ENCODE results near the gene ROM1.
"Not testable (repeated sequence)": the region's sequence is repeated elsewhere in the genome, so short reads cannot be mapped to it uniquely, and the experiment has no call there.

Gene ROM1

GRCh38 chr11:62612366-62613290 lies at the start of gene ROM1, which contains the start of gene EML3:
Gene ROM1, plus strand, starts transcription at chr11:62613257. Its CDS starts 25 bp downstream, at chr11:62613282.
Gene EML3, minus strand, starts transcription at chr11:62612775. Its CDS starts 318 bp downstream, at chr11:62612457.
- DNase-seq, result peak; percentile 30

- DNase-seq, result no peak
Measured at GRCh38 chr11:62565100-62565802, 47.8 kb upstream of the ROM1 start.

GRCh38 chr11:62566247-62566646 lies 46.8 kb upstream of the ROM1 start:
- no peak for DNase-seq

GRCh38 chr11:62567018-62567633 lies 45.9 kb upstream of the ROM1 start:
- no peak for DNase-seq

- DNase-seq, result no peak
Measured at GRCh38 chr11:62569611-62570010, 43.4 kb upstream of the ROM1 start.

- not testable (repeated sequence) for DNase-seq
Measured at GRCh38 chr11:62570903-62571302, 42.2 kb upstream of the ROM1 start.

- not testable (repeated sequence) for DNase-seq
Measured at GRCh38 chr11:62571493-62571892, 41.6 kb upstream of the ROM1 start.

- DNase-seq, result no peak
Measured at GRCh38 chr11:62572431-62572830, 40.6 kb upstream of the ROM1 start.

GRCh38 chr11:62573006-62573591 lies 40.0 kb upstream of the ROM1 start:
- DNase-seq, result no peak

- DNase-seq, result peak; percentile 97
Measured at GRCh38 chr11:62573592-62574362, 39.3 kb upstream of the ROM1 start, which contains the start of gene EEF1G. Gene EEF1G, minus strand, starts transcription at chr11:62573891. Its CDS starts 49 bp downstream, at chr11:62573842.

- DNase-seq, result no peak
Measured at GRCh38 chr11:62574363-62575071, 38.5 kb upstream of the ROM1 start.

- no peak for DNase-seq
Measured at GRCh38 chr11:62575156-62575555, 37.9 kb upstream of the ROM1 start.

GRCh38 chr11:62575837-62576236 lies 37.2 kb upstream of the ROM1 start:
- no peak for DNase-seq

- no peak for DNase-seq
Measured at GRCh38 chr11:62577046-62577714, 35.9 kb upstream of the ROM1 start.

GRCh38 chr11:62578541-62578940 lies 34.5 kb upstream of the ROM1 start:
- no peak for DNase-seq

GRCh38 chr11:62579252-62579651 lies 33.8 kb upstream of the ROM1 start:
- DNase-seq, result no peak

- DNase-seq, result no peak
Measured at GRCh38 chr11:62580959-62581715, 31.9 kb upstream of the ROM1 start.

GRCh38 chr11:62581735-62582134 lies 31.3 kb upstream of the ROM1 start:
- not testable (repeated sequence) for DNase-seq

- not testable (repeated sequence) for DNase-seq
Measured at GRCh38 chr11:62585356-62585755, 27.7 kb upstream of the ROM1 start.

Data from DMS 273 treated with DMSO at 0.1 percent for 48 hours (cell line).